ENCODE data around the gene MYO9A.

GRCh38 chr15:71781179-71781964 is 336.6 kb downstream of the MYO9A start:
- TF ChIP-seq EZH2 (IDR thresholded peaks at IDR 0.05; ENCODE audit: borderline replicate concordance, insufficient read depth, low read depth, low read length, poor library complexity, severe bottlenecking) = no peak
- TF ChIP-seq, protein P1, sequence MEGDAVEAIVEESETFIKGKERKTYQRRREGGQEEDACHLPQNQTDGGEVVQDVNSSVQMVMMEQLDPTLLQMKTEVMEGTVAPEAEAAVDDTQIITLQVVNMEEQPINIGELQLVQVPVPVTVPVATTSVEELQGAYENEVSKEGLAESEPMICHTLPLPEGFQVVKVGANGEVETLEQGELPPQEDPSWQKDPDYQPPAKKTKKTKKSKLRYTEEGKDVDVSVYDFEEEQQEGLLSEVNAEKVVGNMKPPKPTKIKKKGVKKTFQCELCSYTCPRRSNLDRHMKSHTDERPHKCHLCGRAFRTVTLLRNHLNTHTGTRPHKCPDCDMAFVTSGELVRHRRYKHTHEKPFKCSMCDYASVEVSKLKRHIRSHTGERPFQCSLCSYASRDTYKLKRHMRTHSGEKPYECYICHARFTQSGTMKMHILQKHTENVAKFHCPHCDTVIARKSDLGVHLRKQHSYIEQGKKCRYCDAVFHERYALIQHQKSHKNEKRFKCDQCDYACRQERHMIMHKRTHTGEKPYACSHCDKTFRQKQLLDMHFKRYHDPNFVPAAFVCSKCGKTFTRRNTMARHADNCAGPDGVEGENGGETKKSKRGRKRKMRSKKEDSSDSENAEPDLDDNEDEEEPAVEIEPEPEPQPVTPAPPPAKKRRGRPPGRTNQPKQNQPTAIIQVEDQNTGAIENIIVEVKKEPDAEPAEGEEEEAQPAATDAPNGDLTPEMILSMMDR (IDR thresholded peaks at IDR 0.05) = no peak

All from B cell (primary cell).